OCI-LY3 (cell line): Measurements from ENCODE around the gene HCN3.

Experiments
- CTCF ChIP-seq: fragments of 200-600, 300-600 bp; sonication (generic); IDR thresholded peaks from 2 replicates; pipeline ENCODE4 v1.5.1; 2014; ENCODE audit warnings: antibody characterized with exemption, low read length, low read depth
- EZH2phosphoT487 ChIP-seq: fragments of 200-600 bp; shearing (Covaris generic); IDR thresholded peaks from 2 replicates; pipeline ENCODE4 v1.6.1; 2018; ENCODE audit warnings: antibody characterized with exemption, mixed run types, low read depth

- TF ChIP-seq CTCF (no peak), EZH2phosphoT487 (no peak)
These were observed 23.0 kb upstream of the HCN3 start for GRCh38 chr1:155254228-155254713.
